A549 treated with AZD9567 at 1 μM for 4 hours (cell line): ENCODE measurements around the gene WWOX. TPM values are rescaled to one million over a fixed set of nuclear protein-coding genes. Genes with fewer than 3 reads are reported as not detected.

Experiments used
- total RNA-seq: library from RNA; stranded (reverse); fragments of 200-300 nt; extraction: Qiagen RNA extraction; gene quantifications from 5 replicates; pipeline ENCODE4 v1.2.3, GENCODE V29; 2022; ENCODE audit not compliant: insufficient read depth

Gene WWOX
- 11.5 to 21.7 TPM (median 12.7 TPM) in 5 replicates for total RNA-seq

DNA sequence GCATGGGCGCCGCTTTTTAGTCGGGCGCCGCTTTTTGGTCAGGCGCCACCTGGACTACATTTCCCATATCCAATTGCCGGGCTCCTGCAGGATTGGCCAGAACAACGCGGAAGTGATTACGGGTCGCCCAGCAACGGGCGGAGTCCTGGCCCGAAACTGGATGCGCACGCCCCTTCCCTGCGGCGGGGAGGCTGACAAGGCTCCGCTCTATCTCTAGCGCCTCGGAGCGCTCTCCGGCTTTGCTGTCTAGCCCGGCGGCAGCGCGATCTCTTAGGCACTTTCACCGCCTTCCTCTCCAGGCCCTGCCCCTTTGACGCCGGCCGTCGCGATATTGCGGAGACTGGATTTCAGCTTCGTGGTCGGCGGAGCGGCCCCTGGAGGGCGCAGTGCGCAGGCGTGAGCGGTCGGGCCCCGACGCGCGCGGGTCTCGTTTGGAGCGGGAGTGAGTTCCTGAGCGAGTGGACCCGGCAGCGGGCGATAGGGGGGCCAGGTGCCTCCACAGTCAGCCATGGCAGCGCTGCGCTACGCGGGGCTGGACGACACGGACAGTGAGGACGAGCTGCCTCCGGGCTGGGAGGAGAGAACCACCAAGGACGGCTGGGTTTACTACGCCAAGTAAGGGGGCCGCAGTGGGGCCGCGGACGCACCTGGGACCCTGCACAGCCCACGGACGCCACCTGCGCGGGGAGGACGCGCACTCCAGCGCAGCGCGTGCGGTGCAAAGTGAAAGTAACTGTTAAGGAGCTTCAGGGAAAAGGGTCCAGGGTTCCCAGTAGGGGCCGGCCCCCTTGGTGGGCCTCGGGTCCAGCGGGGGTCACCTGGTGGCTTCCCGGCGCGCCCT lies at the start of gene WWOX:
WWOX (plus strand) TSS at position 384 of the 841 bp plus-strand sequence.

Other genes with a start within 250 kb of the WWOX start
- gene CLEC3A, start 77.1 kb upstream of the WWOX start, total RNA-seq = not detected in 5 replicates